OCI-LY1 (cell line): ENCODE measurements around the gene KRTAP10-8.
"Not testable (repeated sequence)": the region's sequence is repeated elsewhere in the genome, so short reads cannot be mapped to it uniquely, and the experiment has no call there.

Experiments used
- CTCF ChIP-seq: fragments of 200-600 bp; sonication (generic), shearing (Covaris generic); IDR thresholded peaks from 2 replicates; pipeline ENCODE4 v1.5.1; 2017; ENCODE audit warnings: mild to moderate bottlenecking, antibody characterized with exemption, low read length, moderate library complexity, mixed read lengths
- EZH2 ChIP-seq: fragments of 200-600 bp; sonication (generic), shearing (Covaris generic); IDR thresholded peaks from 2 replicates; pipeline ENCODE4 v1.8.0; 2017; ENCODE audit warnings: borderline replicate concordance, mixed run types, mild to moderate bottlenecking, antibody characterized with exemption, low read length, moderate library complexity, mixed read lengths

DNA sequence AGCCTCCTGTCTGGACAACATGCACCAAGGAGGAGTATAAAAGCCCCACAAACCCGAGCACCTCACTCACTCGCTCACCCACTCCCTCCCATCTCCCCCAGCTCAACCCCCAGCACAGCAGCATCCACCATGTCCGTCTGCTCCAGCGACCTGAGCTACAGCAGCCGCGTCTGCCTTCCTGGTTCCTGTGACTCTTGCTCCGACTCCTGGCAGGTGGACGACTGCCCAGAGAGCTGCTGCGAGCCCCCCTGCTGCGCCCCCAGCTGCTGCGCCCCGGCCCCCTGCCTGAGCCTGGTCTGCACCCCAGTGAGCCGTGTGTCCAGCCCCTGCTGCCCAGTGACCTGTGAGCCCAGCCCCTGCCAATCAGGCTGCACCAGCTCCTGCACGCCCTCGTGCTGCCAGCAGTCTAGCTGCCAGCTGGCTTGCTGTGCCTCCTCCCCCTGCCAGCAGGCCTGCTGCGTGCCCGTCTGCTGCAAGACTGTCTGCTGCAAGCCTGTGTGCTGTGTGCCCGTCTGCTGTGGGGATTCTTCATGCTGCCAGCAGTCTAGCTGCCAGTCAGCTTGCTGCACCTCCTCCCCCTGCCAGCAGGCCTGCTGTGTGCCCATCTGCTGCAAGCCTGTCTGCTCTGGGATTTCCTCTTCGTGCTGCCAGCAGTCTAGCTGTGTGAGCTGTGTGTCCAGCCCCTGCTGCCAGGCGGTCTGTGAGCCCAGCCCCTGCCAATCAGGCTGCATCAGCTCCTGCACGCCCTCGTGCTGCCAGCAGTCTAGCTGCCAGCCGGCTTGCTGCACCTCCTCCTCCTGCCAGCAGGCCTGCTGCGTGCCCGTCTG is 38.0 kb upstream of the KRTAP10-8 start, which contains the start of gene KRTAP10-4:
- TF ChIP-seq CTCF, EZH2: not testable (repeated sequence)
